ENCODE data around the gene SPTBN1.

Gene SPTBN1

DNA sequence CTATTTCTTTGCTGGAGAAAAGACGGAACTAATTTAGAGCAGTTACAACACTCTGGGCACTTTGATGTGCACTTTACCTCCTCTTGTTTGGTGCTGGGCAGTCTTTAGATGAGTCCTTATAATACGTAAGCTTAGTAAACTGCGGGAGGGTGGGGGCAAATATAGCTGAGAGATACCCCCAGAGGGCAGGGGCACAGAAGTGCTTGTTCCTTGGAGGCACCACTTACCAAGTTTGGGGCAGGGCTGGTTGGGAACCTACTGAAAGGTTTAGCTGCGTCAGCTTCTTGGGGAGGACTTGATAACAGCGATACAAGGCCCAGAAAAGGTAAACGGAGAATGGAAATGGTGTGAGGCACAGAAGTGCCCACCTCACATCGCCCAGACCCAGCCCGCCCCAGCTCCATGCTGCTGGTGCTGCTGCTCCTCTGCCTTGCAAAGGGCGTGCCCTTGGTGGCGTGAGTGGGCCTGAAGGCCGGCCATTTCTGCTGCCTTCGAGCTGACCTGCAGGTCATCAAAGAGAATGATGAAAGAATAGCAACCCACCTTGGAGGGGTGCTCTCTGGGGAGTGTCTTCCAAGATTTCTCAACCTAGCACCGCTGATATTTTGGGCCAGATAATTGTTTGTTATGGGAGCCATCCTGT, 139.2 kb downstream of the SPTBN1 start:
- DNase-seq = no peak

DNA sequence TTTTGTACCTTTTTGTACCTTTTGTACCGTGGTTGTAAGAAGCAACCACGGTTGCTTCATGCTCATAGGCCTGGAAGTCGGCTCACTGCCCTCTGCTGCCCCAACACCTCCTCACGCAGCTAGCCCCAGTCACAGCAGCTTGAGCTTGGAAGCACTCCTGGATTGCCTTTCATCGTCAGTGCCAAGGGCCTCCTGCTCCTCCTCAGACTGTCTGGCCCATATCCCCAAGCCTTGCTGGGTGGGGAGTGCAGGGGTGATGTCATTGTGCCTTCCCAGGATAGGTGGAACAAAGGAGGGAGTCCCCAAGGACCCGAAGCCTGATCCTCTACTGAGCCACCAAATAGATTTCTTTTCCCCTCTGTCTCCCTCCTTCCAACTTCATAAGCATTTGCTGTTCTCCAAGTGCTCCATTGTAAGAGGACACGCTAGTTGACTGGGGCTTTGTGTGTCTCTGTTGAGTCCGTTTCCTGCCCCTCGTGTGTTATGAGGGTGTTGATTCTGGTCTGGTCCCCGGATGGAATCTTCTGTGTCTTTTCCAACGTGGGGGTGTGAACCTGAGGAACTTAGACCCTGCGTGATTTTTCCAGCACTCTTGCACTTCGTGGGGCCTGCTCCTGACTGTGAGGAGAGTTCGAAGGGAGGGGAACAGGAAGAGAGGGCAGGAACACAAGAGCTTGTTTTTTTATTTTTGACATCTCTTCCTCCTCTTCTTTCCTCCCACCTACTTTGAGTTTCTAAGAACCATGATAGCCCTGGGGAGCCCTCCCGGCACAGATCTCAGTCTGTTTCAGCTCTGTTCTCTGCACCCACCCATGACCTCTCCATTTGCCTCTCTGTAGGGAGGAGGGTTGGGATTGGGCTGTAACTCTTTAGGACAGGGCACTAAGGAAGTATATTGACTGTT, 140.1 kb downstream of the SPTBN1 start:
- DNase-seq = no peak

DNA sequence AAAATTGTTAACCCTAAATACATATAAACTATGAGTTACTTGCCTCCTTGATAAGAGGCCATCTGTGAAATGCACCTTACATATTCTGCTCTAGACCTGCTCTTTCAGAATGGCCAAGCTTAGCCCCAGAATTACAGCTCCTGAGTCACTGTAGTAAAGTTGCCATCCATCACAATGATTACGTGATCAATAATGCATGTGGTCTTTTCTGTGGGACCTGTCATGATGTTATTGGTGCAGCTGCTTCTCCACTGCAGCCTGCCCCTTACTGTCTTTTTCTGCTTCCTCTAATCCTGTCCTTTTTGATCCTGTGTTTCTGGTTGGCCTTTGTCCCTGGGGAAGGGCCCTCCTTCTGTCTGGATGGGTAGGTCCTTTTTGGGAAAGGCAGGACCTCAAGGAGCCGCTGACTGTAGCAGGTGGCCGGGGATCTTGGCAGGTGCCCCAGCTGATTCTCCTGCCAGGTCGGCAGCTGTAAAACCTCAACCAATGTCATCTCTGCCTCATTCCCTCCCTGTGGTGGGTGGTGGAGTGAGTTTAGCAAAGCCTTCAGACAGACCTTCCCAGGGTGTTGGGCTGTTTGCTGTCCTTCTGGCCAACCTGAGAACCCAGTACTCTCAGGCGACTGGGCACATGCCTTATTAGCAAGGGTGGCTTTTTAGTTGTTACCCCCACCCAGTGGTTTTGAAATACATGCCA, 141.2 kb downstream of the SPTBN1 start:
- DNase-seq = no peak

DNA sequence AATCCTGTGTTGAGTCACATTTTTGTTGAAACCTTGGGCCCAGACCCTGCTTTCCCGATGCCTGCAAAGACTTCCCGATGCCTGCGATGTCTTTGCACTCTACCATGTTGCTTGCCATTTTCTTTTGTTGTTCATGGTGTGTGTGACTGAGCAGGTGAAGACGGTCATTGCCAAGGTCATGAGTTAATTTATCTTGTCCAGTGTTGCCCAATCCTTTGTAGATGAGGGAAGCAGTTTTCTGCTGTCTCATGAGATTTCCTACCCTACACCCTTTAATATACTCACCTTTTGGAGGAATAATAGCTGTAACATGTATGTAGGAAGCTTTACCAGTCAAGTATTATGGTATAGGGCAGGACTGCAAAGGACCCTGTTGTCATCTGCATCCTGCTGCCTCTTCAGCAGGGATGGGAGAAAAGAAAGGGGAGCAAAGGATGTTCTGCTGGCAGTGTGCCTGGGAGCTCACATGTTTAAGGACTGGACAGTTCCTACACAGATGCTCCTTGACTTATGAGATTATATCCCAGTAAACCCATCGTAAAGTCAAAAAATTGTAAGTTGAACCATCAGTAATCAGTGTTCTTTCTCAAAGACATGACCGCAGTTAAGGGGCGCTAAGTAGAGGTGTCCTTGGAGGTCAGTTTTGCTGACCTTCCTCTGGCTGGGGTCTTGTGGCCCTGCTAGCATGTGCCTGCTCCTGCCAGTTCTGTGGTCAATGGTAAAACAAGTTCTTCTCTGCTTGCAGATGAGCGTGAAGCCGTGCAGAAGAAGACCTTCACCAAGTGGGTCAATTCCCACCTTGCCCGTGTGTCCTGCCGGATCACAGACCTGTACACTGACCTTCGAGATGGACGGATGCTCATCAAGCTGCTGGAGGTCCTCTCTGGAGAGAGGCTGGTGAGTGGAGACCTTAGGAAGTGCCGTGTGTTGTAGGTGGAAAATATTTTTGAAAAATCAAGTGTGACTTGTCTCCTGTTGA, 142.5 kb downstream of the SPTBN1 start:
- no peak for DNase-seq

DNA sequence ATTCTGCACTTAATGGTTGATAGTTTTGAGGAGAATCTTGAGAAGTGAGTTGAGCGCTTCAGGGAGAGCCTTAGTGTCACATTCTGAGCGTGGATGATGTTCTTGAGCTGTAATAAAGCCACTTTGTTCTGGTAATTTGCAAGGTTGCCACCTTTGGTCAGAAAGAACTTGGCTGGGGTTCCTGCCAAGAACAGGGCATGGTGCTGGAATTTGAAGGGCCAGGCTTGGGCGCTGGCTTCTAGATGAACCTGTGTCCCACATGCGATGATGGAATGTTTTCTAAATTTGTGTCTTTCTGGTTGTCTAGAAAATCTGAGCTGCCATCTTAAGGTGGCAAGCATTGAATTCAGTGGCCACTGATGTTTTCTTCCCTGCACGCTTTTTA, 143.2 kb downstream of the SPTBN1 start:
- DNase-seq = no peak

DNA sequence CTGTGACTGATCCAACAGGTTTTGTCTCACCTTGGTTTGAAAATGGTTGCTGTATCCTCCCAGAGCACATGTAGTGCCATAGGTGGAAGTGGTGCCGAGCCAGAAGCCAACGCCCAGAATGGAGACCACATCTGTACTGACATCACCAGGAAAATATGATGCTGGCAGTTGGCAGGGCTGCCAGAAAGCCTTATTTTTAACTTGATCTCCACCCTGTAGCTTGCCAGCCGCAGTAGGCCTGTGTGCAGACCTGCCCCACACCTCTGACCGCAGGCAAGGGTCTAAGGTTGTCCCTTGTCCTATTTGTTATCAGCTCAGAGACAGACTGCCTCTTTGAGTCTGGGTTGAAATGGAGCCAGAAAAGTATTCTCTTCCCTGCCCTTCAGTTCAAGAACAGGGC, 143.8 kb downstream of the SPTBN1 start:
- peak; percentile 35 for DNase-seq

DNA sequence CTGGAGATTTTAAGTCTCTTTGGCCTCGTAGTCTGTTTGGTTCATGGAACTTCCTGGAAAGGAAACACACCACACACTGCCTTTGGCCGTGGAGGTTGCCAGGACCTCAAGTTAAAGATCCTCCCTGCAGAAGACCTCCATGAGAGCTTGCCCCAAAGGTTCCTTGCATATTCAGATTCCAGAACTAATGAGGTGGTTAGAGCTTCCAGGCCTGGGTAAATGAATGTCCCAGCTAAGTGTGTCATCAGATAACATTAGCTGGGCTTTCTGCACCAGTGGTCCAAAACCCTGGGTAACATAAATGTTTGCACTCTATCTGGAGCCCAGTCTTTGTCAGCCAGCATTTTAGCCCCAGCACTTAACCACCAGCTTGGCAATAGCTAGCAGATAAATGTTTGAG, 145.2 kb downstream of the SPTBN1 start:
- no peak for DNase-seq

DNA sequence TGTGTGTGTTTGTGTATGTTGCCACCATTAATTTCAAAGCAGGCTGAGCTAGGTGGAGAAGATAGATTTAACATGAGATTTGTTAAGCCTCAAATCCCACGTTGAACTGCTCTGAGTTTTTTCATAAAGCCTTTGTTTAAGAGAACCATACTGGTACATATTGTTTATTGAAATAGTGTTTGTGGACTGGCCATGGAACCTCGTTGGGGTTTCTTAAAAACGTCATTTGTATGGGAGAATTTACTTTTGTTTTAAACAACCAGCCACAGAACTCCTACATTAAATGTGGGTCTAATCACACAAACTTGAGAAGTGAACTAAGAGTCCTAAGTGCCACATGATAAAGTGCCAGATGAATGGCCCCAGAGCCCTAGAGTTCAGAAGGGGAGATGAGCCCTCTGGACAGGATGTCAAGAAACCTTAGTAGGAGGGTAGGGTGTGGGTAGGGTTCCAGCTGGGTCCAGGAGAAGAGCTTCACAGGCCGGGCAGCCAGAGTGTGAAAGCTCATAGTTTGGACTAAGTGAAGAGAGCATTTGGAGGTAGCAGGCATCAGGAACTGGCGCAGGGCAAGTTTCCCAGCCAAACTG, 146.7 kb downstream of the SPTBN1 start:
- DNase-seq = no peak

DNA sequence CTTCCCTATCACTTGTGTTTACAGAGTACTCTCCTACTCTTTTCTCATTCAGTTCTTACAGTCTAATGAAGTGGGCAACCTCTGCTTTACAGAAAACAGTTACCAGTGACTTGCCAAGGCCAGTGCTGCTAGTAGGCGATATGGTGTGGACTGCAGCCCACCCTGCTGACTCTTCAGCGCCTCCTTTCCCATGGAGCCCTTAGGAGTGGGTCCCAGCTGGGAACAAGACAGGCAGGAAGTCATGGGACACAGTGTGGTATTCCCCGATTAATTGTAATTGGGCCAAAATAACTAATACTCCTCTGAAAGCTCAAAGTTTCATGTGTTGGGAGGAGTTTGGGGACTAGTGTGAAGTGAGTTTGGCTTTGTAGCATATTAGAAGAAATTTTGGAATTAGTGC, 147.2 kb downstream of the SPTBN1 start:
- peak; percentile 31 for DNase-seq

DNA sequence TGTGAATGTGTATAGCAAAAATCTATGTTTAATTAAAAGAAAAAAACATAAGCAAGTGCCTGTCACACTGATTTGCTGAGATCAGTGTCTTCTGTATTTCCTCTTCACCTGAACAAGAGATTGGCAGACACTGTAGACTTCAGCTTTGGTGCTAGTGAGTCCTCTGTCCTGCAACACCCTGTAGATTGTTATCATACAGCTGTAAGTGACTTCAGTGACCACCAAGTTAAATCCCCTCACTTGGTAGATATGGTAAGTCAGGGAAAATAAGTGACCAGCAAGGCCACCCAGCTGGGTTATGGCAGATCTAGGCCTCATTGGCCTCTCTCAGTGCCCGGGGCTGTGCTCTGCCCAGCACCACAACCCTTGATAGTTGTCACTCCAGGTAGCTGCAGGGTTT, 147.7 kb downstream of the SPTBN1 start:
- no peak for DNase-seq

DNA sequence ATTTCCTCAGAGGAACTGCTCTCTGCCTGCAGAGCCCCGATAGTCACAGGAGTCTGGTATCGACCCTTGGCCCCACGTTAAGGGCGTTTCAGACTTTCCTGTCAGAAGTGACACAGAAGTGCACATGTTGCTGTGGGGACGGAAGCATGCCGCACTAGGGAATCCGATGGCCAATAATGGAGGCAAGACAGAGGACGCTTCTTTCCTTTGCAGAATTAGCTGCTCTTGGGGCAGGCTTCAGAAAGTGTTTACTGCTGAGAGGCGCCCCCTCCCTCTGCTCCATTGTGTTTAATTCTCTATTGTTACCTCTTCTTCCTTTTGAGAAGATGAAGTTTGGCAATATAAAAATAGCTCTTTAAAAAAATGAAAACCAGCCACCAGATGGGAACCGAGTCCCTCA, 148.7 kb downstream of the SPTBN1 start:
- no peak for DNase-seq

DNA sequence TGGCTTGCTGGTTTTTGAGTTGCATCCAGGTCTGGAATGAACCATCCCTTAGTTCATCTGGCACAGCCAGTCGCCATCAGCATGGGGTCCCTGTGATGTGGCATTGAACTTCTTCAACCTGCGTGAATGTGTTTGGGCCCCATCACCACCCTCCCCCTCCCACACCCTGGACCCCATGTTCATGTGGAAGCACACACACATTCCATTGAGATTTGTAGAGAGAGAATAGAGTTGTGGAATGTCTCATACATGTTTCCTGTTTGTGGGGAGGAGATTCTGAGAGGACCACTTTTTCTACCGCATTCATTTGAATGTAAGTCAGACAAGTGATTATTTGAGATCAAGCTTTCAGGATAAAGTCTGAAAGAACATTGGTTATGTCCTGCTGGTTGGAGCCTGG, 149.7 kb downstream of the SPTBN1 start:
- DNase-seq = peak; percentile 81

DNA sequence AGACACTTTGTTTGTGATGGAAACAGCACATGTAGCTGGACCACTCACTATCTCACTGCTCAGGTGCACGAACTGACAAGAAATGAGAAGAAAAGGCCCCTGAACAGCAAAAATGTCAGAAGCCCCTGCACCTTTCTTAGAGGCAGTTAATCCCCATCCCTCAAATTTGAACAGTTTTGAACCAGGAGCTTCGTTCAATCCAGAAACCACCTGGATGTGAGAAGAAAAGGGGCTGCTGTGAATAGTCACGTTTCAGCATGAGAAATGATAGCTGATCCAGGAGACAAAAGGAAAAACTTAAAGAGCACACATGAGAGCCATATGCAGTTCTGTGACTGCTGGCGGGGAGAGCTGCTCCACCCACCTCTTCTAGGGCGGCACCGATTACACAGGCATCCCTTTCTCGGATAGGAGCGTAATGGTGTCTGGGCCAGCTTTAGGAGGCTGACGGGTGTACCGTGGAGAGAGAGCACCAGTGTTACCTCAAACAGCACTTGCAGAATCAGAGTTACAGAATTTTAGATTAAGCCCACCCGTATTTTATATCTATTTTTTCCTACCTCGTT, 150.3 kb downstream of the SPTBN1 start:
- peak; percentile 48 for DNase-seq

DNA sequence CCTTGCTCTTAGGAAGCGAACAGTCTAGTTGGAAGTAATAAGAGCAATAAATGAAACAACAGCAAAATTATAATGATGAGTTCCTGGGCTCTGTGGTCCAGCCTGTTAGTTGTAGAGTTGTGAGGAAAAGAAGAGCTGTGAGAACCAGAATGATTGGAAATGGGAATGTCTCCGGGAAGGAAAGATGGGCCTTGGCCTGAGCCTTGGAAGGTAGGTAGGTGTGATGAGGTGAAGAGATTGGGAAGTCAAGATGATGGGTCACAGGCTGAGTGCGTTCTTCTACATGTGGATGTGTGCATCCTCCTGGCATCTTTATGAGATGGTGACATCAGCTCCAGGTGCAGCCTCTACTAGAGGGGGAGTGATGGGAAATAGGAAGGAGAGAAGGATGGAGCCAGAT, 152.1 kb downstream of the SPTBN1 start:
- no peak for DNase-seq

DNA sequence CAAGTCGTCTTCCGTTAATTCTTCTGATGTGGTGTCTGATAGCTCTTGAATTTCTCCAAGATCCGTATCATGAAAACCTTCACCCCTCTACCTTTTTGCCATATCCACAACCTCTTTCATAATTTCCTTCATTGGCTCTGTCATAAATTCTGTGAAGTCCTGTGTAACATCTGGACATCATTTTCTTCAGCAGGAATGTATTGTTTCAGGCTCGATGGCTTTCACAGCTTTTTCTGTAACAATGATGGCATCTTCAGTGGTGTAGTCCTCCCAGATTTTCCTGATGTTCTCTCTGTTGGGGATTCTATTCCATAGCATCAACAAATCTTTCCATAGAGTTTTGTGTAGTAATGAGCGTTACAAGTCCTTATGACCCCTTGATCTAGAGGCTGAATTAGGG, 153.1 kb downstream of the SPTBN1 start:
- DNase-seq = no peak

DNA sequence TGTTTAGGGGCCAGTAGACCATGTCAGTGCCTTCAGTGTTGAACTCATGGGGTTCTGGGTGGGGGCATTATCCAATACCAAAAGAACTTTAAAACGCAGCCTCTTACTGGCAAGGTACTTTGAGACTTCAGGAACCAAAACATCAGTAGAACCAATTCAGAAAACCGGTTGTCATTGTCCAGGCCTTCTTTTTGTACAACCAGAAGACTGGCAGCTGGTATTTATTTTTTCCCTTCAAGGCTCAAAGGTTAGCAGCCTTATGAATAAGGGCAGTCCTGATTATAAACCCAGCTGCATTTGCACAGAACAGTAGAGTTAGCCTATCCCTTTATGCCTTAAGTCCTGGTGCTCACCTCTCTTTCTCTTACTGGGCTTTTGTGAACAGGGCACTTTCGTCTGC, 153.5 kb downstream of the SPTBN1 start:
- DNase-seq = no peak

DNA sequence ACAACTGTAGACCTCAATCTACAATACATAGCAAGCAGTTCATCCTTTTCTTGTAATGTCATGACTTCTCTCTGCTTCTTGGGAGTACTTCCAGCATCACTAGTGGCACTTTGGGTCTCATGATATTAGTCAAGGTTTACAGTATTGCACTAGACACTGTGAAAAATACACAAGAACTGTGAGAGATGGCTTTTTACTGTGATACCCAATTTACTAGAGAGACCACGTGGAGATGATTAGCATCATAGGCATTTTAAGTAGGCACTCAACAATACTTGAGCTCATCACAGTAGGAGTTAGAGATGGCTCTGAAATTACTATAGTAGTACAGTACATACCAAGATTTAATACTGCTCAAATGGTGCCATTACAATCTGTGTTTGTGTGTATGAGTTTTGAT, 154.6 kb downstream of the SPTBN1 start:
- peak; percentile 68 for DNase-seq

DNA sequence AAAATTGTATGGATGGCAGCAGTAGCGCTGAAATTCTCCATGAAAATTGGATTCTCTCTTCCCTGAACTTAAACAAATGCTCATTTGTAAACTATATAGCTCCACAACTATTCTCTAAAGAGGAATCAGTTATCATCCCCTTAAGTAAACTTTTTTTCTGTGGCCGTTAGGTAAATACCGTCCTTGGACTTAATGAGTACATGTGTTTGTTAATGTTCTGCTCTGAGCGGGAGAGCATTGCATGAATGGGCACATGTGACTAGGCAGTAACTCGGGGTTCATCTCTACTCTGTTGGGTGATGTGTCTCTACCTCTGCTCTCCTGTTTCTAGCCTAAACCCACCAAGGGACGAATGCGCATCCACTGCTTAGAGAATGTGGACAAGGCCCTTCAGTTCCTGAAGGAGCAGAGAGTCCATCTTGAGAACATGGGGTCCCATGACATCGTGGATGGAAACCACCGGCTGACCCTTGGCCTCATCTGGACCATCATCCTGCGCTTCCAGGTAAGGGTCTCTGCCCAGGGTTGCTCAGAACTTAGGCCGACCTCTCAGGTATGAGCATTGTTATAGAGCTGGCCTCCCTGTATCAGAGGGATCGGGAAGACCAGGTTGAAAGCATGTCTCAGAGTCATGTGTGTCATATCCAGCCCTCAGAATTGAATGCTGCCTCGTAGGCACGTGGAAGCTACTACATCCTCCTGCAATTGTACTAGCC, 155.9 kb downstream of the SPTBN1 start:
- DNase-seq = no peak

DNA sequence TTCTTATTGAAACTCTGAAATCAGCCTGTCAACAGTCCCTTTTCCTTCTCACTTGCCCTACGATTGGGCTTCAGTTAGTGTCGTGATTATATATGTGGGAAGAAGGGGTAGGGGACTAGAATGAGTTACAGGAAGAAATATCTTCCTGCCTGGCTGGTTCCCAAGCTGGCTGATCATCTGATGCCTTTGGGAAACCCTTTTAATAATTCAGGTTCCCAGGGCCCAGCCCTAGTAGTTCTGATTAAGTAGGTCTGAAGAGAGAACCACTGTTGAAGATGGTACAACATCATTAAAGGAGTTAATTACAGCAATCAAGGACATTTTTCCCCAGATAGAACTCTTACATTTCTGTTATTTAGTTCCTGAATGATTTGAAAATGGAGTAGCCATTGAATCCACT, 157.3 kb downstream of the SPTBN1 start:
- DNase-seq = peak; percentile 38

DNA sequence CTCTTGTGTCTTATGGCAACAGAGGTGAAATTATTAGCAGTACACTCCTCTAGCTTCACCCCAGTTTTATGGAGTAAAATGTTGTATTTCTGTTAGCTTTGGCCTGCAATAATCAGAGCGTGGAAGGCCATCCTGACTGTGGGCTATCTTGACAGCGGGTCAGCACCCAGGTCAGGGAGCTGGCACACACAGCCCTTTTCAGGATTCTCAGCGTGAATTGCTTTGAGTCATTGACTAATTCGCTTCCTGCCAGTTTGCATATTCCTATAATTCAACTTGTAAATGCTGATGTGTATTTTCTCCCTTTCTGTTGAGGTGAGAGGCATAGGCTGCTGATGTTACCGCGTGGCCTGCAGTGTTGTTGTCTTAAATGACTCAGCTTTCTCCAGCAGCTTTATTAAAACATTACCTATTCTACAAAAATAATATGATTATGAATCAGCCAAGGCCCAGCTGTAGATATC, 157.7 kb downstream of the SPTBN1 start:
- peak; percentile 86 for DNase-seq

DNA sequence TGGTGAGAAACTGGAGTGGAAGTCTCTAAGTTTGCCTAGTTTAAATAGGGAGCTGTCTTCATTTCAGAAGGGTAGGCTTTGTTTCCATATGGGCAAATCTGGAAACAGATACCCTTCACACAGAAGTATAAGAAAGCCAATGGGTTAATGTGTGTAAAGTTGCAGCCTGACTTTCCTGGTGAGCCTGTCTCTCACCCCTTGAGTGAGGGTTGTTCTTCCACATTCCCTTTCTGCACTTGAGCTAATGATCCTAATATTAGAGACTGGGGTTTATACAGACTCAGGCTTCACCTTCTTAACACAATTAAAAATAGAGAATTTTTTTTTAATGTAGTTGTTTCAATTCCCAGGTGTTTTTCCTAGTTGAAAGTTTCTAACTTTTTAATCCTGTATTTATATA, 158.7 kb downstream of the SPTBN1 start:
- DNase-seq = no peak
